PFSK-1 (cell line): ENCODE measurements around the gene EXOC6B.

Experiments
- POLR2AphosphoS5 ChIP-seq: IDR thresholded peaks from 2 replicates; pipeline ENCODE4 v1.6.1; 2012; ENCODE audit warnings: low read depth, mild to moderate bottlenecking, control low read depth, low read length, moderate library complexity
- TAF1 ChIP-seq: IDR thresholded peaks from 2 replicates; pipeline ENCODE4 v1.6.1; 2012; ENCODE audit warnings: low read length, control low read depth, borderline replicate concordance; ENCODE audit not compliant: insufficient read depth
- TF ChIP-seq, protein P1 (sequence below), 2 experiments: IDR thresholded peaks; 2 replicates each; pipeline versions ENCODE4 v1.6.1 to v1.8.0; 2011 to 2012; ENCODE audit warnings: low read depth in 2 of 2, low read length in 2 of 2, control low read depth in 1 of 2, inconsistent platforms in 1 of 2, mild to moderate bottlenecking in 1 of 2, moderate library complexity in 1 of 2; ENCODE audit not compliant: insufficient read depth in 1 of 2

DNA sequence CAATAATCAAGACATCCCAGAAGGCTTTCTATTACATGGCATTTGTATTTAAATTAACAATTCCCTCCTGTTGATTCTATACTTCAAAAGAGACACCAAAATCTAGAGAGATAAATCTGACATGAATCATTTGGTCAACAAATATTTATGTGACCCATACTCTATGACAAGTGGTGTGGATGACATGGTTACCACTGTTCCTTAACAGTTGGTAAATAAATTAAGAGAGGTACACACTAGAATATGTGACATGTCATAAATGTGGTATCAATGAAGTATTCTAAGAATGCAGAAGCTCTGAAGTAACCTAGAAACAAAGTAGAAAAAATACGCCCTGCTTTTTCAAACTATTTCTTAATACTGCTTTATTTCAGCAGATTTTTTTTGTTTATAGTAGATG is 255.4 kb downstream of the EXOC6B start:
- TF ChIP-seq POLR2AphosphoS5 (no peak), TAF1 (no peak)
- TF ChIP-seq, protein P1, sequence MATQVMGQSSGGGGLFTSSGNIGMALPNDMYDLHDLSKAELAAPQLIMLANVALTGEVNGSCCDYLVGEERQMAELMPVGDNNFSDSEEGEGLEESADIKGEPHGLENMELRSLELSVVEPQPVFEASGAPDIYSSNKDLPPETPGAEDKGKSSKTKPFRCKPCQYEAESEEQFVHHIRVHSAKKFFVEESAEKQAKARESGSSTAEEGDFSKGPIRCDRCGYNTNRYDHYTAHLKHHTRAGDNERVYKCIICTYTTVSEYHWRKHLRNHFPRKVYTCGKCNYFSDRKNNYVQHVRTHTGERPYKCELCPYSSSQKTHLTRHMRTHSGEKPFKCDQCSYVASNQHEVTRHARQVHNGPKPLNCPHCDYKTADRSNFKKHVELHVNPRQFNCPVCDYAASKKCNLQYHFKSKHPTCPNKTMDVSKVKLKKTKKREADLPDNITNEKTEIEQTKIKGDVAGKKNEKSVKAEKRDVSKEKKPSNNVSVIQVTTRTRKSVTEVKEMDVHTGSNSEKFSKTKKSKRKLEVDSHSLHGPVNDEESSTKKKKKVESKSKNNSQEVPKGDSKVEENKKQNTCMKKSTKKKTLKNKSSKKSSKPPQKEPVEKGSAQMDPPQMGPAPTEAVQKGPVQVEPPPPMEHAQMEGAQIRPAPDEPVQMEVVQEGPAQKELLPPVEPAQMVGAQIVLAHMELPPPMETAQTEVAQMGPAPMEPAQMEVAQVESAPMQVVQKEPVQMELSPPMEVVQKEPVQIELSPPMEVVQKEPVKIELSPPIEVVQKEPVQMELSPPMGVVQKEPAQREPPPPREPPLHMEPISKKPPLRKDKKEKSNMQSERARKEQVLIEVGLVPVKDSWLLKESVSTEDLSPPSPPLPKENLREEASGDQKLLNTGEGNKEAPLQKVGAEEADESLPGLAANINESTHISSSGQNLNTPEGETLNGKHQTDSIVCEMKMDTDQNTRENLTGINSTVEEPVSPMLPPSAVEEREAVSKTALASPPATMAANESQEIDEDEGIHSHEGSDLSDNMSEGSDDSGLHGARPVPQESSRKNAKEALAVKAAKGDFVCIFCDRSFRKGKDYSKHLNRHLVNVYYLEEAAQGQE (IDR thresholded peaks at IDR 0.05; ENCODE audit: insufficient read depth in 1 of 2, low read depth in 2 of 2, low read length in 2 of 2): no peak
